NCI-H2081 (cell line): ENCODE data around the gene TSHZ1.

ENCODE experiments used
- DNase-seq, 2 experiments: peaks; one replicate each; lab custom pipeline; 2025; lab: John Stamatoyannopoulos, UW

The TSHZ1 gene

DNA sequence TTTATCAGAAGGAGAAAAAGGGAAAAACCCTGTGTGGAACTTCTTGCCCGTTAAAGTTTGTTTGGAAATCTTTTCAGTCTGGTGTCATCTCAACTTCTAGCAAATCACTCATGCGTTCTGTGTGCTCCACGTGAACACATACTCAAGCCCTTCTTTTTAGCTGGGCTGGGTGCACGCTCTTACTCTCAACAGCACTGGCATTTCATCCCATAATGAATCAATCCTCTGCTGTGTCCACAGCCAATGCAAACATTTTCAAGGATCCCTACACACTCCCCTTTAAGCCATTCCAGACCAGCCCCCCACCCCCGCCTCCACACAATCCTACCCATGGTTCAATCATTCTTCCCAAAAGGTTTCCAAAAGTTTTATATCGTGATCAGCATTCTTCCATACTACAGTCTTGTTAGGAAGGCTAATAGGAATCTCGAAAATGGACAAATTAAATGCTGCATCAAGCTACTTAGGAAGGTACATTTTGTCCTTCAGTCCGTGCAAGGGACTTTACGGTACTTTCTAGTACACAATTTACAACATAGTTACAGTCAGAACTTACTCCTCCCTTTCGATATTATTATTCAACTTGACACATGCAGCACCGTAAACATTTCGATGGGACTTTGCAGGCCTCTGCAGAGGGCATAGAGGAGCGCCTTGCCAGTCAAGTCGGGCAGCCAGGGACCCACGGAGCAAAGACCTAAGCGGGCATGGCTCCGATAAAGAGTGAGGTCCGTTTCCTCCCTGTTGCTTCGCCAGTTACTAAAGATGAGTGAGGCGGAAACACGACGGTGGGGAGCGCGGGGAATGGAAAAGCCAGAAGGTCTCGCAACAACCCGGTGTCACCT is 3.1 kb upstream of the TSHZ1 start:
- peak; percentile 48 to 71 for DNase-seq

DNA sequence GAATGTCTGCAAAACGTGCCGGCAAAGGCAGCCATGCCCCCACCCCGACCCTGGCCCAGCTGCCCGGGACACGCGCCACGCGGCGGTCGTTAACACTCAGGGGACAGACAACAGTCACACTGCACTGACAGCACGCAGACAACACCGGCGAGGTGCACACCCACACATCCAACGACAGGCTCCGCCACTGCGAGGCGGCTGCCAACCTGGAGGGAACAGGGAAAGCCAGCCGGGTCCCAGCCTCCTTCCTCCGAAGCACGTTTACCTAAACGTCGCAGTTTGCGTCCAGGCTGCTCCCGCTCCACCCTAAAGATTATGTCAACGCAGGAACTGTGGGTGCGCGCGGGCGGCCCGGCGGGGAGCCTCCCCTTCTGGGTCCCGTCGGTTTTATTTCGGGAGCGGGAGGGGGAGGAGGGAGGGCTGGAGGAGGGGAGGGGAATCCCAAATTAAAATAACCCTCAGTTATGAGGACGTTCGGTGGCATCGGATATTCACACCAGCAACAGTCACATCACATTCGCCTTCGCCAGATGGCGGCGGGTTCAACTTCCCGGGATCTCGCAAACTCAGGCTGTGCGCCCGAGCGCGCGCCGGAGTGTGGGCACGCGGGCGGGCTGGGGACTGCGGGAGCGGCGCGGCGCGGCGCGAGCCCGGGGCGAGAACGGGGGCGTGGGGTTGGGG is 2.3 kb upstream of the TSHZ1 start:
- DNase-seq = peak; percentile 54 to 79

DNA sequence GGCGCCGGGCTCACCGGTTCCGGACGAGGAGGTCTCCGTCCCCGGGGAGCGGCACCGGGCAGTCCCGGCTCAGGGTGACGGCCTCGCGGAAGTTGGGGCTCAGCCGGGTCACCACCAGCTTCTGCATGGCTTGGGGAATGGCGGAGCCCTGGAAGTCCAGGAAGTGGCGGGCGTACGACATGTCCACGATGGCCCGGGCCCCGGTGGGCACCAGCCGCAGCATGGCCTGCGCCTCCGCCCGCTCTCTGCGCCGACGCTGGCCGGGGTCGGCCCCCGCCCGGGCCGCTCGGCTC is 1.8 kb upstream of the TSHZ1 start:
- no peak for DNase-seq

DNA sequence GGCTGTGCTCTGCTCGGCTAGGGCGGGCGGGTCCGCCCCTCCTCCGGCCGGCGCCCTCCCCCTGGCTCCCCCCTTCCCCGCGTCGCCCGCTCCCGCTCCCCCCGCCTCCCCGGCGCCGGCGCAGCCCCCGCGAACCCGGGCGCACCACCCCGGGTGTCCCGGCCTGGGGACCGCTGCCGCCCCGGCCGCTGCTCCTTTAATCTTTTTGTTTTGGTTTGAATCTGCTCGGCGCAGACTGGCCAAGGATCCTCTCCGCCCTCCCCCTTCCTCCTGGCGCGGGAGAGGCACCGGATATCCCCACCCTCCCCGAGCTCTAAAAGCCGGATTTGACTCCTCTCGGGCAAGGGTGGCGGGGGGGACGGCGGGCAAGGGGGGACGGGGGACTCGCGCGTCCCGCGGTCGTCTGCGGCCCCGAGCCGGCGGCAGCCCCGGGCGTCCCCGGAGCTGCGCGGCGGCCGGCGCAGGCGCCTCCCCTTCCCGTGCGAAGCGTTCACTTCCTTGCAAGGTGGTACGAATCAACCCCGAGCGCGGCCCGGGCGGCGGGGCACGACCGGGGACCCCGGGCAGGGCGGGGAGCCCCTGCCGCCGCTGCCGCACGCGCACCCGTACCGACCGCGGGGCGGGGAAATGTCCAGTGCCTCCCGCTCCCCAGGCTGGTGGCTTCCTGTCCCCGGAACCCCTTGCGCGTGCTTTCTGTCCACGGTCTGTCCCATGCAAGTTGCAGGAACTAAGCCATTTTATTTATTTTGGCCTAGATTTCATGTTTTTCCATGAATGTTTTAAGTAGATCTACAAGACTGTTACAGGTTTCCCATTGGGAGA is 1.3 kb upstream of the TSHZ1 start, which contains the start of gene PTGR3:
Gene PTGR3 (minus strand): TSS at position 11 of the 822 bp plus-strand sequence. CDS start 81 bp downstream, outside the sequence.
- peak; percentile 90 to 91 for DNase-seq

DNA sequence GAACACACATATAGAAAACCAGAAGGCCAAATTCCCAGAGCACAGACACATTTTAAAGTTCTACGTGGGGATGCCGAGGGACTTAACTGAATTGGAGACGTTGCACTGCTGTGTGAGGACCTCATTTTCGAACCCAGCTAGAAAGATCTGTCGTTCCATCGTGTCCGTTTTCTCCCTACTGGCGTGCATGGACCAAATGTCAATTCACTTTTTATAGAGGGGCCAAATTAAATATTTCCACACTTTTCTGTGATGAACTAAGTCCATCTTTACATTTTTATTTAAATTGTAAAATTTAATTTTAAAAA is 692 bp upstream of the TSHZ1 start:
- DNase-seq = no peak

DNA sequence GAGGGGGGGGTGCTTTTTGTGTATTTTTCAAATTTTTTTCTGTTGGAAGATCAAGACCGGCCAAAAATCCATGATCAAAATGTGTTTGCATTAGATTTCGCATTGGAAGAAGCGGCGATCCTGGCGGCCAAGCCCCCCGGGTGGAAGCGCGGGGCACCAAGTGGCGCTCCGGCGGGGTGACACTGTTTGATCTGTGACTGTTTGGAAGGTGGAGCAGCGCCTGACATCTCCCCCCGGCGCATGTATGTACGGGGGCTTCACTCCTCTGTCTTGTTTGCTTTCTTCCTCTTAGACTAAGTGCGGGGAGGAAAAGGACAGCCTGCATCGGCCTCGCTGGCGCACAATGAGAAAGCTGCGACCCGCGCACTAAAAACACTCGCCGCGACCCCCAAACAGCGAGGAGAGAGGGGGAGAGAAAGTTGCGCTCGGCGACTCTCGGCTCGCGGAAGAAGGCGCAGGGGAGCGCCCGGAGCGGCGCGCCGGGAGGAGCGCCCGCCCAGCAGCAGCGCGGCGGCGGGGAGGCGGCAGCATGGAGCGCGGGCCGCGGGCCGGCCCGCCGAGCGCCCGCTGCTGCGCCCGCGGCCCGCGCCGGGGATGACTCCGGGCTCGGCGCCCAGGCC is 515 bp downstream of the TSHZ1 start:
- DNase-seq = no peak

DNA sequence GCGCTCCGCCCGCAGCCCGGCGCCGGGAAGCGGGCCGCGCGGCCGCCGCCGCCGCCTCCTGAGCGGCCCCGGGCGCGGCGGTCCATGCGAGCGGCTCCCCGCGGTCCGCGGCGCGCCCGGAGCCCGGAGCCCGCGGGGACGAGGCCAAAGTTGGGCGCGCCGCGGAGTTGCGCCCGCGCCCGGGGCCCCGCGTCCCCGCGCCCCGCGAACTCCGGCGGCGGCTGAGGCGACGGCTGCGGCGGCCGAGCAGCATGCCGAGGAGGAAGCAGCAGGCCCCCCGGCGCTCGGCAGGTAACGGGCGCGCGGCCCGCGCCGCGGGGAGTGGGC is 992 bp downstream of the TSHZ1 start:
- DNase-seq = peak in 1 of 2 experiments; percentile 47

DNA sequence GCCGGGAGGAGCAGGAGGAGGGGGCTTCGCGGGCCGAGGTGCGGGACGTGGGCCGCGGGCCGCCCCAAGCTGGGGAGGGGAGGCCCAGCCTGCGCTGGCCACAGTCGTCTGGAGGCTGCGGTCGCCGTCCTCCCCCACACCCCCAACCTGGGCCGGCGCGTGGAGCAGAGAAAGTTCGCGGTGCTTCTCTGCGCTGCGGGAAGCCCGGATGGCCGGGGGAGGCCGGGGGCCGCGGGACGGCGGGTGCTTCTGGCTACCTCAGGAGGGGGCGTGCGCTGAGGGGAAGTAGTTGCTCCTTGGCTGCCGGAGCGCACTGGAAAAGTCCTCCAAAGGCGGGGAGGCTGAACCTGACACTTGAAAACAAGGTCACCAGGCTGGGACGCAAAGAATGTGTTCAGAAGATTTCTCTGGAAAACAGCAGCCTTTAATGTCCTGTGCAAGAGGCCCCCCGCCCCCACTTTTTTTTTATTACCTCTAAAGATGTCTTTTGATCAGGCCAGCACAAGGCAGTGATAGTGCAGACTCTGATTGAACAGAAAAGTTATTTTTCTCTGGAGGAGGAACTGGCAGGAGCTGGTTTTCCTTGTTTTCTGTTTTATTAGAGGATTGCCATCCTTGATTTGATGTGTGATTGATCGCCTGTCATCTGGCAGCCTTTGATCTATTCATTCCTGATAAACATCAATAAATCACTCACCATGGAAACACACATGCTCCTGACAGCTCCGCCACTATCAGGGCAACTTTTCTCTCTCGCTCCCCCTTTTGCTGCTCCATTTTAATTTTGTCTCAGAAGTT is 1.6 kb downstream of the TSHZ1 start:
- DNase-seq = peak; percentile 13 to 47

DNA sequence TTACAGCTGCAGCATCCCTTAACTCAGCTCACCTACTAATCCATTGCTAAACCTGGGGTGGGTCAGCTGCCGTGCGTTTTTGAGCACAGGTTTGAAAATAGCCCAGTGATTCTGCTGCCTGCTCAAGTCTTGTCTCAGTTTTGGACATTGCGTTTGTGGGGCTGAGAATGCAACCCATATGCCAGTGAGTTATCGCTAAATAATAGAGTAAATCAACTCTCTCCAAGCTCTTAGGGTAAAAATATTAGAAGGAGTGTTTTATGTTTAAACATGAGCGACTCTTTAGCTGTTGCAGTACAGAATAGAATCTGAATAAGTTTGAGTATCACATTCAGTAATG is 2.1 kb downstream of the TSHZ1 start:
- DNase-seq = no peak

DNA sequence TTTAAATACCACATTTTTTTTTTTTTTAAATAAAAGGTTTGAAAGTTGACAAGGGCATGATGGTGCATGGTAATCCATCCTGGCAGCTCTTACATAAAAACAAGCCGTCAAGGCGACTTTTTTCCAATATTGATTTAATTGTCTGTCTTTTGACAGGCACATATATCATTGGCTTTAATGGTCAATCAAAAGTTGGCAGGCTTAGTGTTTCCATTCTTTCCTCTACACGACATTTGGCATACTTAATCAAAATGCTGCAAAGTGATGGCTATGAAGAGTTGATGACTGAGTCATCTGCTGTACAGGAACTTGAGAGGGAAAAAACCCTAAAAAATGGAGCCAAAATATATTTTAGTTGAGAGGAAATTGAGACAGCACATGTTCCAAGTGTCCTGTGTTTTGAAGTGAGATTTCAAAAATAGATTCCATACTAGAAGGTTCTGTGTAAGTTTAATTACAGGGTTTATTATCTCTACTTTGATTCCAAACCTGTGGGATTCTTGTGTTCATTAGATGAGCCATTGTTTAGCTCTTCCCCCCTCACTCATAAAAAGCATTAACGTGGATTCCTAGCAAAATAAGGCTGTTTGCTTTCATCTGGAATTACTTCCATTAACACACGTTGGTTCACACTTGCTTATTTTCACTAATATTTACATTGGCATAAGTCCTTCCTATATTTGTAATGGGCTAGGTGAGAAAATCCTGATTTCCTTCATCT is 3.2 kb downstream of the TSHZ1 start:
- peak; percentile 62 to 91 for DNase-seq

DNA sequence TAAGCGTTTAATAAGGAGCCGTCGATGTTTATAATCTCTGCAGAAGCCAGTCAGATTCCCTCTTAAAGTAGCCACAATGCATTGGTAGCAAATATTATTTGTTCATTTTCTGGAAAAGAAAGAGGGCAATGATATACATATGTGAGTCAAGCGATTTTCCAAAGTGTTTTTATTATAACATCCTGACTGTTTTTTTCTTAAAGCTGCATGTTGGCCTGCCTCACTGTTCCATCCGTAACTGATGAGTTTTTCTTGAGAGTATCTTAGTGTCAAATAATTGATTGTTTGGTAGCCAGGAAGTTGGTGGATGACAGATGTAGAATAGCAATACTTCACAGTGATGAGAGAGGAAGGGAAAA is 3.7 kb downstream of the TSHZ1 start:
- DNase-seq = no peak

DNA sequence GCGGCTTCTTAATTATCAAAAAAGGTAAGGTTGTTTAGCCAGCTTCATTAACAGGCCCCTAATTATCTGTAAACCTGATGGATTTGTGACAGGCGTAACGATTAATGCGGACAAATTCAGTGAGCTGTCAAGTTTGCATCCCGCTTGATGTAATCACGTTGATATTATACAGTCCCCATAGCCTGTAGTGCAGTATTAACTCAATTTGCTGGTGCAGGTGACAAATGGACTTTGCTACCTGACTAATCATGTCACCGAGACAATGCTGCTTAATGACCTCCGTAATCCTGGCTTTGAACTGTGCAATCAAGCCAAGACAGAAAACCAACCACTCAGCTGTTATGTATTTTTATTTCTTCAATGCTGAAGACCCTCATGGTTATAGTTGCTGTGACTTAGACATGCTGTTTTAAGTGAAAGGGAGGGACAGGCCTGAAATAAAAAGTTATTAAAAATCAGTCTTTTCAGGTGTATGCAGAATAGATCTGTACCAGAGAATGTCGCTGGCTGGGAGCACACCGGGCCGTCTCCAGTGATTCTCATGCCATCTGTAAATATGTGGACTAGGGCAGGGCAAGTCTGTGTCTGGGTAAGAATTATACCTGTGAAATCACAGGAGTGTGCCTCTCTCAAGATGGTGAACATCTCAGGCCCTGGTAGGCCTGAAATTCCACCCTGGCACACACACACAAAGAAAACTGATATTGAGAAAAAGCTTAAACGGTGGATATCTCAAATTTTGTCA is 4.3 kb downstream of the TSHZ1 start:
- peak; percentile 14 to 59 for DNase-seq

DNA sequence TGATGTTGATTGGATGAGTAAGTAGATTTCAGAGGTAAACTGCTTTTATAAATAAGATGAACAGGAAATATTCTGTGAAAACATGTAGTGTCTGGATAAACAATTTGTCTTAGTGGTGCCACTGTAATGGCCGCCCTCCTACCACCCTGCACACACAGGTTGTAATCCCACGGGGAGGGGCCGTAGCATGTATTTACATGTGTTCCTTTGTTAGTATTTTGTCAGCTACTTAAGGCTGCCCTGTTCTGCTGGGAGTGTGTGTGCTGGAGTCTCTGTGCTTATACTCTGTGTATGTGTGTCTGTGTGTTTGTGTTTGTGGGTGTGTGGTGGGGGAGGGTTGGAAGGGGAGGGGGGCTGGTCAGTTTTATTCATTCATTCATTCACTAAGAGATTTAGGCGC is 5.1 kb downstream of the TSHZ1 start:
- DNase-seq = peak; percentile 27 to 61

DNA sequence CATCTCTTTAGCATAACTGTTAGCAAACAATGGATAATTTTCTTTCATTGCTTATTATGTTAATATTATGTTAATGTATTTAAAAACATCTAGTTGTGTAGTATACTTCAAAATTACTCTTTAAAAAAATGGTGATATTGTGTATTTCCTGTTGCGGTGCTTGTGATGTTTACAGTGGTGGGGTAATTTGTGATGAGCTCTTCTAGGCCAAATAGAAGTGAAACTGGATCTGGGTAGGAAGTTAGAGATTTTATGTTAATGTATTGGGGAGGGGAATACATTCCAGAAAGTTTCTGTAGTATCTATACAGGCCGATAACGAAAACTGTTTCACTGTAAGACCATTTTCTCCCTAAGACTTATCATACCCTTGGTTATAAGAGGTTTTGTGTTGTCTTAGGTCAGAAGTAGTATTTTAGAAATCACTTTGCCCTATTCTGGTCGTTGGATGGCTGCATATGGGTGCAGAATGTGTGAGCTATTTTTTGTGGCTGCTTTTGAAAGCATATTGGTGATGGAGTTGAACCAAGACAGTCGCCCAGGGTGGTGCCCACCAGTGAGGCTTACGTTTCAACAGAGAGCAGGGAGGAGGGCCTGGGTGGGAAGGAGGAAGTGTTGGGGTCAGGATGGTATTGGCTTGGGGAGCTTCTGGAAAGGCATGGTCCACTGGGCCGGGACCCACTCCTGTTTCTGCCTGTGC is 5.8 kb downstream of the TSHZ1 start:
- peak; percentile 8 to 49 for DNase-seq

DNA sequence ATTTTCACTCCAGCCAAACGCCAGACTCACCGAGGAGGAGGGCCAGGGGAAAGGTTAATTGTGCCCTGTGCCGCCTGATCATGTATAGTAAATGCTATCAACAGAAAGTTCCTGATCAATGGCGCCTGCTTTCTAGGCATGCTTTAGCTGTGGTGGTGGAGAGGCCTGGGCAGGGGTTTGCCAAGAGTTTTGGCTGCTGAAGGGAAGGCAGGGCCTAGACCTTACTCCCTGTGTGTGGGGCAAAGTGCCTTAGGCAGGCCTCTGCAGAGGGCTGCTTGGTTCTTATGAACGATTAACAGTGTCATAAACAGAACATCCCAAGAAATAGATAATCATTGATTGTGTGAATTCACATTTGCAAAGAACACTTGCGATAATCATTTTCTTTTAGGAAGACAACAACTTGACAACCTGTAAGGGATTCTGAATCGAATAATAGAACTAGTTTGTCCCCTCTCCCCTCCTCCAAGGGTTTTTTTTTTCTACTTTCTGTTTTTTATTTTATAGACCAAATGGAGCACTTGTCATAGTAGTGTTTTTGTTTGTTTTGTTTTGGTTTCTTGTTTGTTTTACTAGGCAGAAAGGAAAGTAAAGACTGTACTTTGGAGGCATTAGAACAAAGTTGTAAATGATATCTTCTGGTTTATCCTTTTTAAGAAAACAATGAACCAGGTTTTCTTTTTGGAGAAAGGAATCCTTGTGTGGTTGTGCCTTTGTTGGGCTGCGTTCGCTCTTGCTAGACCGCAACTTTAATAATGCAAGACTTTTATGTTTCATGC is 6.5 kb downstream of the TSHZ1 start:
- no peak for DNase-seq

DNA sequence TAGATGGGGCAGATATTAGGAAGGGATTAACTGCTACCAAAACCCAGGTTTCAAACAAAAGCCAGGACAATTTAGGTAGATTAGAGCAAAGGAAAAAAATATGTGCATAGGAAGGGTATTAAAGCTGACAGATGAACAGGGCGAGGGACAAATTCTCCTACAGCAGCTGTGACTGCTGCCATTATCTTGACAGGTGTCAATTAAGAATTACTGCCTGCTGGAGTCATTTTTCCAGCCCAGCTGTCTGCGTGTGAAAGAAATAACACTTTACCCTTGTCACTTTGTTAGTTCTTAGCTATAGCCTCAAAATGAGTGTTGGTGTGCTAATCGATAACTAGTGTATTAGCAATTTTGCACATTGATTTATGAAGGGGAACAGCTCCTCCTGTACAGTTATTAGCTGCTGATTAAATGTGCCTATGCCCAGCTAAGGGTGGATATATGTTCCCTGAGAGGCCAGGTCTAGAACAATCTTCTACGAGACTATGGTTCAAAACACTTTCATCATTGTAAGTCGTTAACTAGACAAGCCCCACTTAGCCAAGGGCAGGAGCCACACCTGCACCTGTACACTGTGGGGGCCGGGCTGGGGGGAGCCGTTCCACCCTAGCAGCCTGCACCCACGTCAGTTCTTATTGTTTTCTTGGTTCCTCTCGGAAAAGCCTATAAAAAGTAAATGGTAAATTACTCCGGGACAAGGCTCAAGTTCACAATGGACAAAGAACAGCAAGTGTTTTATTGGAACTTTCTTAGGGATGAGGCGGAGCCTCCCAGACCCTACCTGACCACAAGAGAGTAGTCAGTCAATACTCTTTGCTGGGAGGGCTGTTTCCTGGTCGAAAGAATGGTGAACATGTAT is 7.7 kb downstream of the TSHZ1 start:
- peak in 1 of 2 experiments; percentile 38 for DNase-seq

DNA sequence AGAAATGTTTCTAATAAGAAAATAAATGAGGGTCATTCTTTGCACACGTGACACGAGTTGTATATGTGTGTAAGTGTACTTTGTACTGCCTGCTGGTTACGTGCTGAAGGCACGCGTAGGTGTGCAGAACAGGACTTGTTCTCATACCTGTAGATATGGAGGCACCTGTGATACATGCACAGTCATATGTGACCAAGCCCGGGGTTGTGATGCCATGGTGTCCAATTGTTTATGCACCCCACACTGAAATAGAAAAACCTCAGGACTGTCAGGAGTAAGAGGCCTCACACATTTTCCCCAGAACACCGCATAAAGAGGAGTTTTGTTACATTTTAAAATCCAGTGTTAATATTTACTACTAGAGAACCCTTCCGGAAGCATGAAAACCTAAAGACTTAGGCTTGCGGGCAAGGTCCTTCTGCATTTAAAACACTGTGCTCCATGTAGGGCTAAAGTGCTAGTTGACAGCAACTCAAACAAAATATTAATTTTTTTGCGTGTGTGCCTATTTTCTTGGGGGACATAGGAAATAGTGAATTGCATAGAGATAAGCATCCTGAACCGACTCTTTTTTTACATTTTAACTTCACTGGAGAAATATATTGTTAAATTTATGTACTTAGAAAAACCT is 9.3 kb downstream of the TSHZ1 start:
- DNase-seq = peak in 1 of 2 experiments; percentile 12
